ENCODE measurements around the gene RTL10.

The RTL10 gene

GRCh38 chr22:19821523-19822300, 33.0 kb downstream of the RTL10 start:
- DNase-seq = peak; percentile 7

- DNase-seq = no peak
Measured at GRCh38 chr22:19820880-19821522, 33.7 kb downstream of the RTL10 start.

- DNase-seq = no peak
Measured at GRCh38 chr22:19819911-19820879, 34.5 kb downstream of the RTL10 start.

- DNase-seq = no peak
Measured at GRCh38 chr22:19819208-19819910, 35.3 kb downstream of the RTL10 start.

DNA sequence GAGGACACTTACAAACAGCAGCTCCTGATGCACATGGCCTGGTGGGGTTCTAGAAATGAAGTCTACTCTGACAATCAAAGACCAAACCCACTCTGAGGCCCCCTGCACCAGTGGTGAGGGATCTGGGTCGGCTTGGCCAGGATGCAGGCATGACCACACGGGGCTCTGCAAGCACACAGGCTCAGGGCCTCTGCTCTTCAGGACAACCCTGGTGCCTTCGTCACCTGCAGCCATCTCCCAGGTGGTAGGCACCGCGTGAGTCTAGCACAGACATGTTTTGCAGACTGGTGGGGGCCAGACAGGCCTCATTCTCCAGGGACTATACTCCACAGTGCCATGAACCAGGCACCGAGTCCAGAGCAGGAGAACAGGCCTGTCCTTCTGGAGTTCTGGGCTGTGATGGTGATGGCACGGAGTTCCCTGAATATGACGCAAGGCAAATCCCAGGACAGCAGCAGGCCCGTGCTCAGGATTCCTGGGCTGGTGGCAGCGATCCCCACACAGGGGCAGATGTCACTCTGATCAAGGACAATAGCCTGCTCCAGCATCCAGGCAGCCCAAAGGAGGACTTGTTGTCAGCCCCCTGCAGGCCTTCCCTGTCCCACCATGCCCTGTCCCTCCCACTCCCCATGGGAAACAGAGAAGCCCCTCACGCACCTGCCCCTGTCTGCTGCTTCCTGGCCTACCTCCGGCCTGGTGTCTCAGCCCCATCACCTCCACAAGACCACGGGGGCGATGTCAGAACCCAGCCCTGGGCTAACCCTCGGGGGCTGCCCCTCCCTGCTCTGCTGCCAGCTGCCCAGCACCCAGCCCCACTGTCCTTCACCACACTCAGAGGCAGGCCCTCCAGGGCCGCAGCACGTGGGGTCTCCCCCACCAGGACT, 36.1 kb downstream of the RTL10 start:
- no peak for DNase-seq

DNA sequence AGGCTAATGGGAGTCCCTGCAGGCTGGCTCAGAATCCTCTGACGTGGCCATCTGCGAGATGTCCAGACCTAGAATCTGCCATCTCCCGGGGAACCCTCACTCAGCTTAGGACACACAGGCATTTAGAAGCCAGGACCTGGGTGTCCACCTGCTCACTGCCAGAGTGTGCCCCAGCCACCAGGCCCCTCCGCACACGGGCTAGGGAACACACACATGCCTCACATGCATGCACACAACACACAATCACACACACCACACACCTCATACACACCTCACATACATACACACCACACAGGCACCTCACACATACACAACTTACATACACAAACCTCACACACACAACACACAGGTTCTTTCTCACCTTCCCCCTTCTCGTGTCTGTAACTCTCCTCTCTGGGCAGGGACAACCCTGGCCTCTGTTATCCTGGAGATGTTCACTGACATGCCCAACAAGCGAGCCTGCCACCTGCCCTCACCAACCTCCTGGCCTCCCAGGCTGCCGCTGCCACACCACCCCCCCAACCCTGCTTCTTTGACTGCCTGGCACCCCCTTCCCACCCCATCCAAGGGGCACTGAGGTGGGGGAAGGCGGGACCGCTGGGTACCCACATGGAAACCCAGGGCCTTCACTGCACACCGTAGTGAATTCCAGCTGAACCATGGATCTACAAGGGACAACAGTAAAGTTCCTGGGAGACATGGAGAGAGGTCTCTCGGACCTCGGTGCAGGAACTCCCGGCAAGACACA, 38.1 kb downstream of the RTL10 start:
- DNase-seq = no peak

- DNase-seq = no peak
Measured at GRCh38 chr22:19815823-19816290, 38.8 kb downstream of the RTL10 start.

GRCh38 chr22:19815093-19815822, 39.4 kb downstream of the RTL10 start:
- no peak for DNase-seq

GRCh38 chr22:19814428-19814827, 40.2 kb downstream of the RTL10 start:
- DNase-seq = no peak

- DNase-seq = no peak
Measured at GRCh38 chr22:19812910-19813309, 41.8 kb downstream of the RTL10 start.

DNA sequence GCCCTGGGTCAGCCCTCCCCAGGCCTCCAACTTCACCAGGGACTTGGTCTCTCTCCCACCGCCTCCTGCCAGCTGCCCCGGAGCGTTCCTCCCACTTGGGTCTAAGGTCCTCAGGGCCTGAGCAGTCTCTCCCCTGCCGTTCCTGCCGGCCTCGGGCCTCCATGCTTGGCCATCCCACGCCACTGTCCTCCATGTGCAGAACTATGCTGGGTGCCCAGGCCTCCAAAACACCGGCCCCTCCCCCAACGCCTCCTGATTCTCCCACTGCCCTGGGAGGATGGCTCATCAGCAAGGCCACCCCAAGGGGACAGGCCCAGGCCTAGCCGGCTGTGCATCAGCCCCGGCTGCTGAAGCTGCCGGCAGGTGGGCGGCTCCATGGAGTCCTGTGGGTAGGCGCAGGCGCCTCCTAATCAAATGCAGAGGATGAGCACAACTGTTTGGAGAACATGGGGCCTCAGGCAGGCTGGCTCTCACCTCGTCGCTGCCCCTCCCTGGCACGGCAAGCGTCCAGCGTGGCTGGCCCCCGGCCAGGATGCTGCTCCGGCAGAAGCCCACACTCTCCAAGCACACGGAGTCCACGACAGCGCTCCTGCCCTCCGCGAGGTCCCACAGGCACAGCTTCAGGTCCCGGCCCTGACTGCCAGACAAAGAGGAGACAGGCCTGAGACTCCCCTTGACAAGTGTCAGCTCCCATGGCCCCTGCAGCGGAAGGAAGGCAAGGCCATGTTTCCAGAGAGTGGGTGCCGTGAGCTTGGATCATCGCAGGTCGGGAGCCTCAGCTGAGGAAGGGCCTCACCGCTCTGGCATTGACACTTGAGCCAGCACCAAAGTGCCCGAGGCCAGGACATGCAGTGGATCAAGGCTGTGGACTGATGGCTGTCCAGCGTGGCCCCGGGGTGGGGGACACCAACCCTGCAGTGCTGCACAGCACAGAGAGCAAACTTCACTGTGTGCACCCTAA, 42.6 kb downstream of the RTL10 start:
- no peak for DNase-seq

DNA sequence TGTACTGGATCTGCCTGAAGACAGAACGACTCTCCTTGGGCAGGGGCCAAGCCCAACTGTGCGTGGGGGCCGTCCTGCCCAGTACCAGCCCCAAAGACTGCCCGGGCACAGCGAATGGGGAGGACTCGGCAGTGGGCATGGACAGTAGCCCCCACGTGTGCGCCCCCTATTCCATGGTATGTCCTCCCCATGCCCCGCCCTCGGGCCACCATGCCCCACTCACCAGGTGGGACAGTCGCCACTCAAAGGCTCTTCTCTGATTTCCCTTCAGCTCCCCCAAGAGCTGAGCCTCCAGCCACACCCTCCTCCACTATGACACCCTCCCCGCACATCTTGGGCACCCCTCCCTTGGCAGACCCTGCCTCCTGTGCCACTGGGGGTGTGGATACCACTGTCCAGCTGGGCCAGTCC, 43.5 kb downstream of the RTL10 start:
- no peak for DNase-seq

DNA sequence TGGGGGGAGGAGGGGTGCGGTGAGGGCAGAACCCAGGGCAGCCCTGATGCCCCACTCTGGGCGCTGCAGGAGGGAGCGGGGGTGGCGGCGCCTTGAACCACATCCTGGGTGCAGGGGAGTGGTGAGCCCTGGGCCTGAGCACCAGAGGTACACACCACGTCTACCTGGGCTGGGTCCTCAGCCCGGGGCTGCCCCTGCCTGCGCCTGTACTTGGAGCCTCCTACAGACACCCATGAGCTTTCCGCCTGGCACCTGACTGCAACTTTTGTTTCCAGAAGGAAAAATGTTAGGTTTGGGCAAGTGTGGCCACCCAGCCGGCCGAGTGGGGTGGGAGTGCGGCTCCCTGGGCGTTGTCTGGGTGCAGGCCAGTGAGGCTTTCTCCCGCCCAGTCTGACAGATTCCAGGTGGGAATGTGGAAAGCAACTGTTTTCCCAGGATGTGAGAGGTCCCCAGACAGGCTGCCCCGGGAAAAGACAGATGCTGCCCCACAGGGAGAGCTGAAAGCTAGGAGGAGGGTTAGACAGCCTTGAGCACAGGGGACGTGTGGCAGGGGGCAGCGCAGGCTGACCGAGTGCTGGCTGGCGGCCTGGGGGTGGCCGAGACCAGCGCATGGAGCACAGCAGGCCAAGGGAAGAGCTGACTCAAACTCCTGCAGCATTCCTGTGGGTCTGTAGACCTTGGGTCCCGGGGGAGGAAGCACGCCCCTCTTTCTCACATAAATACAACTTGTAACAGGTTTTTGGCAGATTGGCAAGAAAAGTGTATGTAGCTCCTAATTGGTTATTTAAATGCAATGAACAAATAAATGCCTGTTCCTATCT, 44.1 kb downstream of the RTL10 start:
- DNase-seq = no peak

DNA sequence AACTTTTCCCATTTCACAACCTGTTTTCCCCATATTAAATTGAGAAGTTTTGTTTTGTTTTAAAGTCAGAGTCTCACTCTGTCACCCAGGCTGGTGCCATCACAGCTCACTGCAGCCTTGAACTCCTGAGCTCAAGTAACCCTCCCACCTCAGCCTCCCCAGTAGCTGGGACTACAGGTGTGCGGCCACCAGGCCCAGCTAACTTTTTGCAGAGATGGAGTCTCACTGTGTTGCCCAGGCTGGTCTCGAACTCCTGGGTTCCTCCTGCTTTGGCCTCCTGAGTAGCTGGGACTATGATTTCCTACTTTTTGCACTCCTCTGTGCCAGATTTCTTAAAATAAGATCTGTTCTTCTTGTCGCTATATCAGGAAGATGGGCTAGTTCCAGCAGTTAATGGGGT, 44.9 kb downstream of the RTL10 start:
- DNase-seq = no peak

DNA sequence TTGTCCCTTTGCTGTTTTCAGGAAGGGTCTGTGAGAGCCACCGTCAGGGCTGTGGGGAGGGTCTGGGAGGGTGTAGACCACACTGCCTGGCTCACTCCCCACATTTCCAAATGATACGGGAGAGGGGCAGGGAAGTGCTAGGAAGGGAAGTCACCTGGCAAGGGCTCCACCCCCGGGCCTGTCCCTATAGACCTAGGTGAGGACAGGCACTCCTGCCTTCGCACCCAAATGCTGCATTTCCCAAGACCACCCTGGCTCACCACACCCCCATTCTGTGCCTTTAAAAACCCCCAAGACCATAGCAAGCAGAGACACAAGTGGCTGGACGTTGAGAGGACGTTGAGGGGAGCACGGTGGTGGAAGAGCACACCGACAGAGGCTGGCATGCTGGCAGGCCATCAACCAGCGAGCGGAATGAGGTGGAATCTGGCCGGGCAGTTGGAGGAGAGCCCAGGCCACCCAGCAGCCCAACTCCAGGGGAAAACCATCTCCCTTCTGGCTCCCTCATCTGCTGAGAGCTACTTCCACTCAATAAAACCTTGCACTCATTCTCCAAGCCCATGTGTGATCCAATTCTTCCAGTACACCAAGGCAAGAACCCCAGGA, 45.7 kb downstream of the RTL10 start:
- DNase-seq = no peak

DNA sequence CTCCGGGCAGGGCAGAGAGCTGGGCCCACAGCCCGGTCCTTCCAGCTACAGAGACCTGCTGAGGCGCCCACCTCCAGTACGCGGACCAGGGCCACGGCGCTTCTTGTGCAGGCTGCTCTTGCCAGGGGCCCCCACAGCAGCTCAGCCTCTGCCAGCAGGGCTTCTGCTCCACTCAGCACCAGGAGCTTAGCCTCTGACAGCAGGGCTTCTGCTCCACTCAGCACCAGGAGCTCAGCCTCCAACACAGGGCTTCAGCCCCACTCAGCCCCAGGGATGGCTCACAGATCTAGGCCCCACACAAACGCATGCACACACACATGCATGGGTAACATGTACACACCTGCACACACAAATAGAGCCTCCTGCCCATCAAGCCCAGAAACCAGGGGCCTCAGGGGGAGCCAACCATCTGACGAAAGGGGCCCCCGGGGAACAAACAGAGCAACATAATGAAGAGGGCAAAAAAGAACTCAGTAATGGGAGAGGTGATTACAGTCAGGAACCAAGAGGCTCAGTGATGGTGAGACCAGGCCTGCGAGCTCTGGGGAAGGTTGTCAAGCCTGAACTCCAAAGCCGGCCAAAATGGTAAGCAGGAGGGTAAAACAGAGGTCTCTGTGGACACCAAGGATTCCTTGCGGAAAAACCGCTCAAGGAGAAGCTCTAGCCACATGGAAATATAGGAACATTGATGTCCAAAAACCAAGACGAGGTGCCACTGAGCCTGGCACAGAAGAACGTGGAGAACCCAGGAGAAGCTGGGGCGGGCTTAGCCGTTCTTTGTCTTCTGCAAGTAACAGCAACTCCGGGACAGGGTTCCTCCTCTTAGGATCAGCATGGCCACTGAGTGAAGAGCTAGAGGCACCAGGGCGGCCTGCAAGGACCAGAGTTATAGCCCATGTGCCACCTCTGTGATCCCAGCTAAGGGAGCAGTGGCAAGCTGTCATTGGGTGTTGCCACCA, 46.5 kb downstream of the RTL10 start:
- DNase-seq = peak; percentile 7

All from activated naive CD4-positive, alpha-beta T cell treated with anti-CD3 and anti-CD28 coated beads, Interleukin-2, amount 50 U/mL, for 16 hours (primary cell).